GM18861 (cell line): Measurements from ENCODE around the gene SPATA12.

Experiments
- ATAC-seq: cut with Tn5 transposase; IDR thresholded peaks from one replicate; pipeline ENCODE4 v1.9.1; 2021; ENCODE audit not compliant: unreplicated experiment

SPATA12 gene, protein sequence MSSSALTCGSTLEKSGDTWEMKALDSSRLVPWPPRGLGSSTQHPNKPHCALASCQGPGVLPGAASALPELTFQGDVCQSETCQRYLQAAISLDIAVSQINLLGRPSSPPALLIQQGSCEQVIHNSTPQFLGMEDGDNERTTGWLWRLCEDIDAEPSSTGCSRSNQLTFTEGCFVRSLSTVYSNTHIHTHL

DNA sequence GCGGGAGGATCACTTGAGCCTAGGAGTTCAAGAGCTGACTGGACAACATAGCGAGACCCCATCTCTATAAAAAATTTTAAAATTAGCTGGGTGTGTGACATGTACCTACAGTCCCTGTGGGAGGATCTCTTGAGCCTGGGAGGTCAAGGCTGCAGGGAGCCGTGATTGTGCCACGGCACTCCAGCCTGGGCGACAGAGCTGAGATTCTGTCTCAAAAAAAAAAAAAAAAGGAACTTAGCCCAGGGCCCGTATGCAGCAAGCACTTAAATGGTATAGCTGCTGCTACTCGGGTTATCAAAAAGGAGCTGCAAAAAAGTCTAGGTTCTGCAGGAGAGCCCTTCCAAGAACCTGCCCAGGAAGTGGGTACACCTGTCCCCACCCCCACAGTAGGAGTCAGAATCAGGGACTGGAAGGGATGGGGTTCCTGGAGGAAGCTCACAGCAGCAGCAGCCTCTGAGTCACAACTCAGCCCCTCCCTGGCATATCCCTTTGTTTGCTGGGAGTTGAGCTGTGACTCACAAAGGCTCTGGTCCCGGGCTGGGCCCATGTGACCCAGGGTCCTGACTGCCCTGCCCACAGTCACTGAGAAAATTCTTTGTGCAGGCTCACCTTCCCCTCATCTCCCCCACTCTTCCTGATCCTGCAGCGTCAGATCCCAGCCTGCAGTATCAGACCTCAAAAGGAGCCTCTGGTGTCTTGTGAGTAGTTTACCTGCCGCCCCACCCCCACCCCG is at the start of gene SPATA12:
Gene SPATA12, plus strand, starts transcription at position 576 of the 733 bp plus-strand sequence. CDS start 13,031 bp downstream, outside the sequence.
- no peak for ATAC-seq

DNA sequence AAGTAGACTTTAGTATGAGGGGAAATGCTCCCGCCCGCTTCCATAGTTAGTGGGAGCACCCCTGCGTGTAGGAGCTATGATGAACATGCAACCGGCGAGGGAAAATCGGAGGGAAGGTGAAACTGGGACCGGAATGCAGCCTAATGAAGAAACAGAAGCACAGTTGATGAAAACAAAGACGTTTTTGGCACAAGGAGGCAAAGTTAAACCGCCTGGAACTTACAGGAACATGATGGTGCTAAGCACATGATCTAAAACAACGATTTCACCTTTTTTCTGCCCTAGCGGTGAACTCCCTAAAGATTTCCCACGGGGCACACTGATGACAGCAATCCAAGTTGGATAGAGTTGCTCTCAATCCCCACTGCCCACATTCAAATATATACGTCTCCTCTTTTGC is 49.4 kb upstream of the SPATA12 start:
- ATAC-seq = no peak

DNA sequence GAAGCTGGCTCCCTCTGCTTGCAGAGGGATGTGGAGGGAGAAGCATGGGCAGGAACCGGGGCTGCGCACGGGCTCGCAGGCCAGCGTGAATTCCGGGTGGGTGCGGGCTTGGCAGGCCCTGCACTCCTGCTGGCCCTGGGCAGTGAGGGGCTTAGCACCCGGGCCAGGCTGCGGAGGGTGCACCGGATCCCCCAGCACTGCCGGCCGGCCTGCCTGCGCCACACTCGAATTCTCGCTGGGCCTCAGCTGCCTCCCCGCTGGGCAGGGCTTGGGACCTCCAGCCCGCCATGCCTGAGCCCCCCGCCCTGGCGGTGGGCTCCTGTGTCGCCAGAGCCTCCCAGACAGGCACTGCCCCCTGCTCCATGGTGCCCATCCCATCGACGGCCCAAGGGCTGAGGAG is 47.6 kb upstream of the SPATA12 start:
- no peak for ATAC-seq

DNA sequence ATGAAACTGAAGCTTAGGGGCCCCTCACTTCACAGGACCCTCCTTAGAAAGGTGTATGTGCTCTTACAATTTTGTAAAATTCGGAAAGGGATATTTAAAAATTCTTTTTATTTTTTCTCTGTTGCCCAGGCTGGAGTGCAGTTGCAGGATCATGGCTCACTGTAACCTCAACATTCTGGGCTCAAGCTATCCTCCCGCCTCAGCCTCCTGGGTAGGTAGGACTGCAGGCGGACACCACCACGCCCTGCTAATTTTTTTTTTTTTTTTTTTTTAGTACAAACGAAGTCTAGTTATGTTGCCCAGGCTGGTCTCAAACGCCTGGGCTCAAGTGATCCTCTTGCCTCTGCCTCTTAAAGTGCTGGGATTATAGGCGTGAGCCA is 45.1 kb upstream of the SPATA12 start:
- no peak for ATAC-seq

DNA sequence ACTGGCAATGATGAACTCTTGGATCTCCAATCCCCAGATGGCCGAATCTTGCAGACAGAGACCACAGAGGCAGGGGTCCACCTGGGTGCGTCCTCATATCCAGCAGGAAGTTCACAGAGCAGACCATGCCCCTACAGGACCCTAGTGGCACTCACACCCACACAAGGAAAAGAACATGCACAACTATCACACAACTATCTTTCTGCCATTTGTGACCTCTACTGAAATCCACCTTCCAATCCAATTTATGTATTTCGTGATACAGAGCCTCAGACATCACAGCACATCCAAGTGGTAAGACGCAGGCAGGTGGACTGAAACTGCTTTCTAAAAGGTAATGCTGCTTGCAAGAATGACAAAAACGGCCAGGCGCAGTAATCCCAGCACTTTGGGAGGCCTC is 44.6 kb upstream of the SPATA12 start:
- ATAC-seq = no peak

DNA sequence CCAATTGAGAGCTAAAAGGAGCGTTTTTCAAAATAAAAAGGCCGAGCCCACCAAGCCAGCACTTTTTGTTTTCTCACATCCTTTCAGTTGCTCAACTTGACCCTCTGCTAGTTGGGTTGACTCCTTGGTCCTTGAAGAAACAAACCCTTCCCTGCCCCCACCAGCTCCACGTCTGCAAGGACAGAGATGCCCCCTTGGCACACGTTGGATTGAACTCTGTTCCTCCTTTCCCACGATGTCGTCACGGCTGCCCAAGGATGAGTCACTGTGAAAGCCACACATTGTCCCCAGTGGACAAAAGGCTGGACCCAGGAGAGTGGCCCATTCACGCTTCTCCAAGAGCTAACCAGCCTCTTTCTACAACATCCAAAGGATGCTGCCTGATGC is 43.0 kb upstream of the SPATA12 start:
- ATAC-seq = no peak

DNA sequence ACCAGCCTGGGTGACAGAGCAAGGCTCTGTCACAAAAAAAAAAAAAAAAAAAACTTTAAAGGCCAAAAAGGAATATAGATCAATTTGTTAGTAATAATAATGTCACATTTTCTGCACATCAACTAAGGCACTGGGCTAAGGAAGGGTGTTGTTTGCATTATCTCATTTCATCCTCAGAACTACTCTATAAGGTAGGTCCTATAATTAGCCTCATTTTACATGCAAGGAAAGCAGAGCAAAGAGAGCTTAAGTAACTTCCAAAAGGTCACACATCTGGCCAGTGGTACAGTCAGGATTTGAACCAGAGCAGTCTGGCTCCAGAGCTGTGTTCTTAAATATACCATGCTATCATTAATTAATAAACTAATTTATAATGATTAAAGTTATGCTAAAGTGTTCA is 42.2 kb upstream of the SPATA12 start:
- ATAC-seq = no peak

DNA sequence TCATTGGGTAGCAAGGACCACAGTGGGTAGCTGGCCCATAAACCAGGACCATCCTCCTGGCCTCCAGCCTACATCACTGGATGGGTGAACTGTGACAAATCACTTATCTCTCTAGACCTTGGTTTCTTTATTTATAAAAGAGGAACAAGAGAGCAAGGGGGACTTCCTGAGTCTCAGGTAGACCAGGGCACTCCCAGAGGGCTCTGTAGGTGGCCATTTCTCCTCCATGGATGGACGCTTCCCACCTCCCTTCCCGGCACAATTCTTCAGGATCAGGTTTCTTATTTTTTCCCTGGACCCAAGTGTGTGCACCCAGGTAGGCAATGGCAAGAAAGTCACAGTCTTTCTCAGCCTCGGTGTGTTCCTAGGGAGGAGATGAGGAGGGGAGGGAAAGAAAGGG is 41.4 kb upstream of the SPATA12 start:
- no peak for ATAC-seq

DNA sequence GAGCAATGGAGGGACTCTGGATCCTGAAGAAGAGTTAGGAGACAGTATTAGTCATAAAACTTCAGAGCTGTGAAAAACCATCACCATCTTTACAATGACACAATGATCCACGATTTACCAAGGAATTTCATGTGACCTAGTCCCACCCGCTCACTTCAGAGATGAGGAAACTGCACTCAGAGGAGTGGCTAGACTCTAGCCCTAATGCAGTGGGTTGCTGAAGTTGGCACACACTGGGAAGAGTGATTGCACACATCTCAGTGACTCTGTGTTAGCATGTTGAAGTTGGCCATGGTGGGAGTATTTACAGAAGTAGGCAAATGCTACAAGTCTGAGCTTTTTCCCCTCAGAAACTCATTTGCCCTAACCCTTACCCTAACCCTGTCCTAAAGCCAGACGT is 35.2 kb upstream of the SPATA12 start:
- ATAC-seq = no peak

DNA sequence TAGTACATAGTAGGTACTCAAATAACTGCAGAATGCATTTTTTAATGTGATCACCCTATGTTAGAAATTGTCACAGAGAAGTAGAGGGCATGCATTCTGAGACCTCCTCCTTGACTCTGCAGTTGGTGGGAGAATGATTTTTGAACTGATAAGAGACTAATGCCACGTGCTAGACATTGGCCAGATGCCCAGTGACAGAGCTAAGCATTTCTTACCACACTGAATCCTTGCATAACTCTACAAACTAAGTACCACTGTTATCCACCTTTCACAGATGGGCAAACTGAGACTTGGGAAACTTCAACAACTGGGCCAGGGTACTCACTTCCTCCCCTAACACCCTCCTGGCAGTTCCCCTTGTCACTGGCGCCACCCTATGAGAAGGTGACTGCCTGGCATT is 33.5 kb upstream of the SPATA12 start:
- no peak for ATAC-seq

DNA sequence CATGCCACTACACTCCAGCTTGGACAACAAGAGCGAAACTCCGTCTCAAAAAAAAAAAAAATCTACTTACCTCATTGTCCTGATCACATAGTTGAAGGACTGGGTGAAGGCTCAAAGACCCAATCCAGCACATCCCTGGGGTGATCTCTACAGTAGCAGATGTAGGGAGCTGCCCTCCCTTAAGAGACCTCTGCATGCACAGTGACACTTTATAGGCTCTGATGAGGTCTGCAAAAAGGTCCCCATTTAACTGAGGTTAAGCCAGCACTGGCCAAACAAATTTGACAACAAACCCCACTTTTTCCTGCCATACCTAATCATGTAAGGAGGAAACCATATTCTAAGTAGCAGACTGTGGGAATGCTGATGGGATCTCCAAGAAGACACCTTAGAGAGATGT is 31.1 kb upstream of the SPATA12 start:
- ATAC-seq = no peak

DNA sequence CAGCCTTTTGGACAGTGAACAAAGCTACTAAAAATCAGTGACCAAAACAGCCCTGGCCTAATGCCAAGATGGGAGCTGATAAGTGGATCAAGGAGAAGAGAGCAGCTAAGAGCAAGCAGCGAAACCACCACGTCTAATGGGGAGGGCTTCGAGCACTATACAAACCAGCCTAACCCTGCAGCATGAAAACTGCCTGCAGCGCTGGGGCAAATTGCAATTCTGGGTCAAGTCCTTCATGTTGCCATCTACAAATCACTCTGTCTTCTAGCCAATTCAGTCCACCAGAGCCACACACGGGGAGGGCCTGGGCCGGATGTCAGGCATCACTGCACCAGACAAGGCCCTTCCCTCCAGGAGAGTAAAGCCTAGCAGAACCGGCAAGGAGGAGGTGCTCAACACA is 30.5 kb upstream of the SPATA12 start:
- ATAC-seq = no peak

DNA sequence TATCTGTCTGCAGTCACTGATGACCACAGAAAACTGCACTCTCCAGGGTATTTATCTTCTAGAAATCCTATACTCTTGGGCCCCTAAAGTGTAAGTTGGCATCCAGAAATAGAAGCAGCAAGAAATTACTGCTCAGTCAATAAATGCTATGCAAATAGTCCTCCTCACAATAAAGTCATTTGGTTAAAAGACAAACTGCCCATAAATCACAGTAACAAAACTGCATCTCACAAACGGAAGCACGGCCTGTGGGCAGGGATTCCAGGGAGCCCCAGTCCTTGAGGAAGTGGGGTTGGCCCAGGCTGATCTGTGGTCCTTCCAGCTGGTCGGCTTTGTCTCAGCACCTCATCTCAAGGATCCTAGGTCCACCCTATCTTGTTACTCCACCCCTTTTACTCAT is 29.7 kb upstream of the SPATA12 start:
- no peak for ATAC-seq

DNA sequence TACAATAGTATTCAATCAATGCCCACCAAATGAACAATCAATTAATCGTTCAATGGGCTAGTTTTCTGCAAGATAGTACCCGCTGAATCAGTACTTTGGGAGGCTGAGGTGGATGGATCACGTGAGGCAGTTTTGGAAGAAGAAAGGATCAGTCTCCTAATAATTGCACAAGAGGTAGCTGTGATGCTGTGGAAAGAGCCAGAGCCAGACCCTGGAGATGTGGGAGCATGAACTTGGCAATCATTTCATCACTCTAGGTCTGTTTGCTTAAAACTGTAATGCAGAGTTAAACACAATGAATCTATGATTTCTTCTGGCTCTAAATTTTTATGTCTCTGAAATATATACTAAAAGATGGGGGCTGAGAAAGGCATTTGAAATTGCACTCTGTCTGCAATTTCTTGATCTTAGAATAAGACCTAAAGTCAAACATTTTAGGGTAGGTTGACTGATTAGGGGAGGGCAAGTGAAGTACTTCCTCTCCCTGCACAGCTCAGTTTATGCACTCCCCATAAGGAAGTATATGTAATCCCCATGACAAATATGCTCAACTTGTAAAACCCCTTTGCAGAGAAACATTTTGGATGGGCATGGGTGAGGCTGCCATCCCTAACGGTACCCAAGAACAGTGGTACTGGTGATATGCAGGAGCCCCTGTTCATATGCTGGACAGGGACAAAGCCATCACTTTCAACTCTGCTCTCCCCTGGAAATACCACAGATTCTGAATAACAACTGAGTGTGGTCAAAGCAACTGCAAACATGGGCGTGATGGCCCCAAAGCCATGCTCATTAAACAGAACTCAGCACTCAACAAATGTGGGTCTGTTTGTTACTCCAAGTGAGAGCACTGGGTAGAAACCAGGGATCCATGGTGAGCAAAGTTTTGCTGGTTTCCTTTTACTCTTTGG is 28.6 kb upstream of the SPATA12 start:
- no peak for ATAC-seq

DNA sequence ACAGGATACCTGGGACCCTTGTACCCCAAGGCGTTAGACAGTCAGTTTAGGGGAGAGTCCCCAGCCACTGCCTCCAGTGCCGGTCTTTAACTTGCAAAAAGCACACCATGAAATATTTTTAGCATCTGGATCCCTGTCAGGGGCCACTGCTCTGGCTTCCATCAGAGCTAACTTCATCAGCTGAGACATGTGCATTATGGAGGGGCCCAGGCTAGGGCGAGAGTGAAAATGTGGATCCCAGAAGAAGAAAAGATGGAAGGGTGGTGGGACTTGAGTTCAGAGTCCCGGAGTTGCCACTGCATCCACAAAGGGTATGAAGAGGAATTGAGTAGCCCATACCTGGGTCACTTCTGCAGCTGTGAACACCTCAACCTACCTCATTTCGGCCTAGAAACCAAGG is 23.5 kb upstream of the SPATA12 start:
- no peak for ATAC-seq

DNA sequence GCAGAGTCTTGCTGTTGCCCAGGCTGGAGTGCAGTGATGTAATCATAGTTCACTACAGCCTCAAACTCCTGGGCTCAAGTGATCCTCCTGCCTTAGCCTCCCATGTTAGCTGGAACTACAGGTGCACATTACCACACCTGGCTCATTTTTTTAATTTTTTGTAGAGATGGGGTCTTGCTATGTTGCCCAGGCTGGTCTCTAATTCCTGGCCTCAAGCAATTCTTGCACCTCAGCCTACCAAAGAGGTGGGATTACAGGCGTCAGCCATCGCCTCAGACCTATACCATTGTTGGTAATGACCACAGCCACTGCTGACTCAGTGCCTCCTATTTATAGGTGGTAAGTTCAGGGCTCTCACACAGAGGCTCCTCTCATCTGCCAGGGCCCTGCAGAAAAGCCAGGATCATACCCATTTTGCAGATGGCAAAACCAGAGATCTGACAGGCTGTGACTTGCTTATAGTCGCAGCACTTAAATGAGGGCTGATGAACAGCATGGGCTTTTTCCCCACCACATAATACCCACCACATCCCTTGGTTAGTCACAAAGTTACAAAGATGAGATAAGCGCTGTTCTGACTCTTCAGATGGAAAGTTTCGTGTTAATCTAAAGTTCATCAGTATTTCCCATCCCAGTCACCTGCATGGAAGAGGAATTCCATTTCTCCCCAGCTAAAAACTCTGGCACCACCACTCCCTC is 21.8 kb upstream of the SPATA12 start:
- no peak for ATAC-seq

DNA sequence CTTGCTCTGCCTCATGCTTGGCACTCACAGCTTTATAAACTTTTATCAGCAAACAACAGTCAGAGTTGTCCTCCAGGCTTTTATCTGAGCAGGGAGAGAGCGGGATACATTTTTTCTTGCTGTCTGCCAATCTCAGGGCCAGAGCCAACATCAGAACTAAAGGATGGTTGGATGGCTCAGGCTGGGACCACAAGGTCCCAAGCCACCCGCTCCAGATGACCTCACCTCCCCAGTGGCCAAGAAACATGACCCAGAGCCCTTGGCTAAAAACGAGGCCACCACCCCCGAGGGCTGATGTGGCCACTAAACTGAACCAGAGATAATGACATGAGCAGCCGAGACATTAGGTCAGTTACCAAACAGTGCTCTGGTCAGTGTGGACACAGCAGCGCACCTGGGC is 18.8 kb upstream of the SPATA12 start:
- no peak for ATAC-seq

DNA sequence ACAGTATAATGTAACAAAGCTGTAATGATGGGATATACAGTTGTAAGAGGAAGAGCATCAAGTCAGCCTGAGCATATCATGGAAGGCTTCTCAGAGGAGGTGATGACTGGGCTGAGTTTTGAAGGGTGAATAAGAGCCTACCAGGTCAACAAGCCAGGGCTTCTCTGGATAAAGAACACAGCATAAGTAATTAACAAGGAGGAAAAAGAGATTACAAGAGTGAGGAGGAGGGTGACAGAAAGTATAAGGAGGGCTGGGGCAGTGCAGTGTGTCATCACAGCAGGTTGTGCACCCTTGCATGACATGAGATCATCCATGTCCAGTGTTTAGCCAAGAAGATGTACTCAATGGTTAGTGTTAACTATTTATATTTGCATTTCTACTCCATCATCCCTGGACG is 16.9 kb upstream of the SPATA12 start:
- no peak for ATAC-seq

DNA sequence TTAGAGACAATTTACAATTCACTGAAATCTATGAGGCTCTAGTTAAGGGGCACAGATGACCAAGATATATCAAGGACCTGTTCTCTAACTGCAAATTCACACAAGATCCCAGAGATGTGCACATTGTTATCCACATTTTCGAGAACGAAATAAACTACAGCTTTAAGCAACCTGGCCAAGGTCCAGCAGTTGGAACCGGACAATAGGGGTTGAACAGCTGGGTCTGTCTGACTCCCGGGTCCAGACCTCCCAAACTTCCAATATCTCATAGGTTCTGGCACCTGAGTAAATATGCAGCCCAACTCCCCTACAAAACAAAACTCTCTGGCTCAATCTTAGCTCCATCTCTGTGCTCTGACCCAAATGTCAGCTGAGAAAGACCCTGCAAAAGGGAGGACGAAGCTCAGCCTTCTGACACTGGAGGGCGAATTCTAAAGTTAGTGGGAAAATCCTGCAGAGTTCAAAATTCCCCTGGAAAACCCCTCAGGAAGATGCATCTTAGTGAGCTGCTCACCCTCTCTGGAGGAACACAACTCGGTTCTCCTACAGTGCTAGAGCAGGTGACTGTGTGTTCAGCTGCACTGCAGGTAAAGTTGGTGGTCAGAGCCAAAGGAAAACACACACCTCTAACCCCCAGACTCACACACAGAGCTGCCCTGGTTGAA is 14.2 kb upstream of the SPATA12 start:
- no peak for ATAC-seq

DNA sequence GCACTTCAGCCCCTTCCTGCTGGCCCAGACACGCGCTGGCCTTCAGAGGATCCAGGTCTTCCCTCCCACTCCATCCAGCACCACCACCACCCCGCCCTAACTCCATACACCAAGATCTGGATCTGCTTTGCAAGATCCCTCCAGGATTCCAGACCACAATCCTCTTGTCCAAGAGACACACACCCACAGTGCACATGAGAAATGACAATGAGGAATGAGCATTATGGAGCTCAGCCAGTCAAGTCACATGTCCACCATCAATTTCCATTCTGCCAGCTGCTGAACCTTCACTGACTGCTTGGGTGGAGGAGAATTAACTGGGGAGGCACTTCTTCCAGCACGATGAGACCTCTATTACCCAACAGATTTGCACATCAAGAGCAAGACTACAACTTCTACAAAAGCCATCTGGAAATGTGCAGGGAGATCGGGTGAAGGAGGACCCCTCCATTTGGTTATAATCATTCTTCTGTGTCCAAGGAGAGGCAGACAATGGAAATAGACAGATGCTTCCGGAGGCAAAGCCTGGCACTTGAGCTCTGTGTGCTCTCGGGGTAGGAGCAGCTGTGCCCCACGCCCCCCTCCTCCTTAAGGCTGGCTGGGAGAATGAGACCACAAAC is 12.3 kb upstream of the SPATA12 start:
- no peak for ATAC-seq
